Measurements from ENCODE around the gene SH3D21. TPM values are rescaled to one million over a fixed set of nuclear protein-coding genes. Genes with fewer than 3 reads are reported as not detected.

Gene SH3D21
- total RNA-seq, 1 donor from 2014 or later = 9.5 TPM

GRCh38 chr1:36358514-36359084 lies 52.4 kb downstream of the SH3D21 start:
- no peak for DNase-seq (ENCODE audit: low spot score)

- DNase-seq (ENCODE audit: low spot score) = no peak
These were observed 53.2 kb downstream of the SH3D21 start for GRCh38 chr1:36359383-36359782.

- no peak for DNase-seq (ENCODE audit: low spot score)
These were observed 53.9 kb downstream of the SH3D21 start for GRCh38 chr1:36359911-36360550.

- no peak for DNase-seq (ENCODE audit: low spot score)
These were observed 59.2 kb downstream of the SH3D21 start for GRCh38 chr1:36365381-36365780.

GRCh38 chr1:36366091-36366661 lies 60.0 kb downstream of the SH3D21 start:
- DNase-seq (ENCODE audit: low spot score) = no peak

- DNase-seq (ENCODE audit: low spot score) = no peak
These were observed 60.9 kb downstream of the SH3D21 start for GRCh38 chr1:36367066-36367465.

- no peak for DNase-seq (ENCODE audit: low spot score)
These were observed 61.6 kb downstream of the SH3D21 start for GRCh38 chr1:36367798-36368197.

- DNase-seq (ENCODE audit: low spot score) = peak; percentile 77
These were observed 63.1 kb downstream of the SH3D21 start for GRCh38 chr1:36369061-36369861.

Other genes with a start within 250 kb of the SH3D21 start
- gene TEKT2, start 222.3 kb upstream of the SH3D21 start, total RNA-seq = not detected
- 24.1 TPM for gene ADPRS, start 217.5 kb upstream of the SH3D21 start, total RNA-seq
- 8.0 TPM for gene COL8A2, start 181.1 kb upstream of the SH3D21 start, total RNA-seq
- gene TRAPPC3, start 156.9 kb upstream of the SH3D21 start, total RNA-seq = 55.0 TPM
- 68.3 TPM for gene MAP7D1, start 150.2 kb upstream of the SH3D21 start, total RNA-seq
- gene THRAP3, start 81.9 kb upstream of the SH3D21 start, total RNA-seq = 129 TPM
- gene EVA1B, start 17.3 kb downstream of the SH3D21 start, total RNA-seq = 12.4 TPM
- gene STK40, start 79.6 kb downstream of the SH3D21 start, total RNA-seq = 34.2 TPM
- gene LSM10, start 91.5 kb downstream of the SH3D21 start, total RNA-seq = 28.9 TPM
- gene OSCP1, start 144.1 kb downstream of the SH3D21 start, total RNA-seq = 13.4 TPM
- gene MRPS15, start 158.0 kb downstream of the SH3D21 start, total RNA-seq = 59.9 TPM
- gene CSF3R, start 176.5 kb downstream of the SH3D21 start, total RNA-seq = 13.7 TPM

Data from ureter (tissue), 1 donor.